HG03571 (cell line): ENCODE results near the gene GLOD4.

Experiments
- ATAC-seq: cut with Tn5 transposase; IDR thresholded peaks from one replicate; pipeline ENCODE4 v1.9.1; 2021; ENCODE audit not compliant: unreplicated experiment

GLOD4 gene

DNA sequence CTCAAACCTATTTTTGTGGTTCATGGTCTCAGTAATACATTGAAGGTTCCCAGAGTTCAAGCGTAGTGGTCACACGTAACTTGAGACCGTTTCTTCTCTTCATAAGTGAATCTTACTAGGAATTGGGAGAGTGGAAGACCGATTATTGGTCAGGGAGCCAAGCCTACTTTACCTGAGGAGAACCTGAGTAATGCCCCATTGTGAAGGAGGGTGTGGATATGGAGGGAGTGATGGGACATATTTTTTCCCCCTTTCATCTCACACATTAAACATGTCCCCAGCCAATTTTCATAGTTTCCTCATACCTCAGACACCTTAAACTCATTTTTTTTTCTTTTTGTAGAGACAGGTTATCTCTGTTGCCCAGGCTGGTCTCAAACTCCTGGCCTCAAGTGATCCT is 38.9 kb downstream of the GLOD4 start:
- ATAC-seq, result no peak

DNA sequence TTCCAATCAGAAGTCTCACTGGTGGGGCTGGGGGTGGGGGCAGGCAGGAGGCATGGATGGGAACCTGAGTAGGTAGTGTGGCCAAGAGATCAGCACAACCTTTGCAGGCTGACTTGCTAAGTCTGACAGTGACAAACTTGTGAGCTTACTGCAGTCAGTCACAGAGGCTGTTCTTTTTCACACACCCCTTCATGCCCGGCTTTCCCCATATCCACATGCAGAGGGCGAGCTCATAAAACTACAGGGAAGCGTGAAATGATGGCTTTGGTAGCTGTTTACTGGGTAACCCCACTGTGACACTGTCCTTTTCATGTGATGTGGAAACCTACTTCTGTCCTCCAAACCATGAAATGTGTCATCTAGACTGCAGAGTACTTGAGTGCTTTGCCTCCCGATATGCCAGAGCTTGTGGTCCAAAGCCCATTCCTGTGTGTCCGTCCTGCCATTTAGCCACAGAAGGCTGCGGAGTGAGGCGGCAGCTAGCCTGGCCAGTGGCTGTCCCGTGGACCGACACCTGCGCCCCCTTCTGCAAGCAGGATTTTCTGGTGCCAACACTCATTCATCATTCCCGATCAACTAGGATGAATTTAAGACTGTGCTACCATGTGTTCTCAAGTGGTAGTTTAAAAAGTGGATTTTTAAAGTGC is 39.8 kb downstream of the GLOD4 start:
- no peak for ATAC-seq

DNA sequence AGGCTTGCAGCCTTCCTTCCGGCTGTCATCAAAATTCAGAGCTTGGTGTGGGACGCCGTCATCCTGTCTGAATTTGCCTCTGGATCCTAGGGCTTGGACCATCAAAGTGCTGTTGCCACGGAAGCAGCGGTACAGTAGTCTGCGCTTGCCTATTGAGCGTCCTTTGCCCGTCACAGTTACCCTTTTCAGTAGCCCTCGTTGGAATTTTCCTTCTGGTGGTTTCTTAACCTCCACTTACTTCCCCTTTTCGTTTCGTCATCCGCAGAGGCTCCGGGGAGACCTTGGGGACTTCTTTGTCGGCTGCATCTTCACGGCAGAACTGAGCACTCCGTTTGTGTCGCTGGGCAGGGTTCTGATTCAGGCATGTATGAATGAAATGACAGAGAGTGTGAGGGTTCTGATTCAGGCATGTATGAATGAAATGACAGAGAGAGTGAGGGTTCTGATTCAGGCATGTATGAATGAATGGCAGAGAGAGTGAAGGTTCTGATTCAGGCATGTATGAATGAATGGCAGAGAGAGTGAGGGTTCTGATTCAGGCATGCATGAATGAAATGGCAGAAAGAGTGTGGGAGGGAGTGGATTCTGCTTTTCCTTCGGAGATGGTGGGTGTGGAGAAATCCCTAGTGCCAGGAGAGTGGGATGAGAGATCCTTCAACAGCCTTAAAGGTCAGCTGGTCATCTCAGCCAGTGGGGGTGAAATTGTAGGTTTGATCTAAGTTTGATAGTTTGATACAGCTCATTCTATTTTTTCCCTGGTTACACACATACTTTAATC is 41.7 kb downstream of the GLOD4 start:
- no peak for ATAC-seq

DNA sequence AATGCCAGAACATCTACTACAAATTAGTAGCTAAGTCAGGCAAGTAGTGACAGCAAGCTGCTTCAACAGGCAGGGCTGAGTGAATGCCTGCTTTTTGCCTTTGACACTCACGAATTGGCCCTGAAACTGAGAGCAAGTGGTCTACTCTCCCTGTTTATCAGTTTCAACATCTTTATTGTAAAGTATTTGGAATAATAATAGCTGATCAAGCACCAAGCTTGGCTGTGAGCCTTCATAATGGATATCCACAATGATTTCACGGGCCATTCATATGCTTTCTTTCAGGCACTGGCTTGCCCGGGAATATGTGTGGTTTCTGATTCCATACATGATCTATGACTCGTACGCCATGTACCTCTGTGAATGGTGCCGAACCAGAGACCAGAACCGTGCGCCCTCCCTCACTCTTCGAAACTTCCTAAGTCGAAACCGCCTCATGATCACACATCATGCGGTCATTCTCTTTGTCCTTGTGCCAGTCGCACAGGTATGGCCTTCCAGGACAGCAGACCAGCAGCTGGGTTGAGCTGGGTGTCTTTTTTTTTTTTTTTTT is 44.4 kb downstream of the GLOD4 start:
- ATAC-seq, result no peak

DNA sequence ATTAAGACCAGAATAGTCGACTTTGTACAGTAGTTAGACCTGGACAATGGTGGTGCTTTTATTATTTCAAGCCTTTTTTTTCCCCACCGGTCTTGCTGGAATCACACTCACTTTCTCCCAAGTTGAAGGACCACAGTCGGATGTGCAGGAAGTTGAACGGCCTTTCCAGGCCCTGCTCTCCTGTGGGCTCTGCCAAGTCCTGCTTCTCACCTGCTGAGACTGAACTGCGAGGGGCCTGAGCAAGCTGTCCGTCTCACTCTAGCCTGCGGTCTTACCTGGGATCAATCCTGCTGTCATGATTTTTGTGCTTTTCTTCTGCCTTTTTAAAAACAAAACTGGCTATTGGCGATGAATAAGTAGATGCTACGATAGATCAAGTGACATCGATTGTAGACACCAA is 48.3 kb downstream of the GLOD4 start:
- ATAC-seq, result no peak

DNA sequence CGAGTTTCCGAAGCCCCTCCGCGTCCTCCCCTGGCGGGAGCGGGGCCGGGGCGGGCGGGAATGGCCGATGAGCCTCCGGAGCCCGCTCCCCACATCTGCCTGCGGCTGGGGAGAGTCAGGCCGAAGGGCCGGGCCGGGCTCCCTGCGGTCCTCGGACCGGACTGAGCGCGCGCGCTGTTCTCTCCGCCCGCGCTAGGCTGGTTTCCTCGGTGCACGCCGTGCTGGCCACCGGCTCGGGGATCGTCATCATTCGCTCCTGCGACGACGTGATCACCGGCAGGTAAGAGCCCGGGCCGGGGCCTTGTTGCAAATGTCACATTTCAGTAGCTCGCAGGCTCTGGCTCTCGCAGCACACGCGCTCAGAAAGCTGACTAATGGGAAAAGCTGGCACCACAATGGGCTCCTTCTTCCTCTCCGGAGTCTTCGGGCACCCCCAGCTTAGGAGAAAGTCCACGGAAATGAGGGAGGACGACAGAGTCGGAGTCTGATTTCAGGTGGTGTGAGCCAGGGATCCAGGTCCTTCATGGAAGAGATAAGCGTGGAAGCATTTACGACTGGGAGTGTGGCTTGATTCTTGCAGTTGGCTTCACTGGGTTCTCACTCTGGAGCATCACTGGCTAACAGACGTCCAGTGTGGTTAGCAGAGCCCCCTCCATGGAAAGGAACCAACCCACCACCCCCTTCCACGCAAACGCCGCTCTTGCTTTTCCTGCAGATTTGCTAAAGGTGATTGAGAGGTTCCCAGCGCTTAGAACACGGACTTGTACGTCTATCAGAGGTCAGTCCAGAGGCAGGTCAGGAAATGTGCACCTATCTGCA is 49.0 kb downstream of the GLOD4 start:
- ATAC-seq, result peak; percentile 35

DNA sequence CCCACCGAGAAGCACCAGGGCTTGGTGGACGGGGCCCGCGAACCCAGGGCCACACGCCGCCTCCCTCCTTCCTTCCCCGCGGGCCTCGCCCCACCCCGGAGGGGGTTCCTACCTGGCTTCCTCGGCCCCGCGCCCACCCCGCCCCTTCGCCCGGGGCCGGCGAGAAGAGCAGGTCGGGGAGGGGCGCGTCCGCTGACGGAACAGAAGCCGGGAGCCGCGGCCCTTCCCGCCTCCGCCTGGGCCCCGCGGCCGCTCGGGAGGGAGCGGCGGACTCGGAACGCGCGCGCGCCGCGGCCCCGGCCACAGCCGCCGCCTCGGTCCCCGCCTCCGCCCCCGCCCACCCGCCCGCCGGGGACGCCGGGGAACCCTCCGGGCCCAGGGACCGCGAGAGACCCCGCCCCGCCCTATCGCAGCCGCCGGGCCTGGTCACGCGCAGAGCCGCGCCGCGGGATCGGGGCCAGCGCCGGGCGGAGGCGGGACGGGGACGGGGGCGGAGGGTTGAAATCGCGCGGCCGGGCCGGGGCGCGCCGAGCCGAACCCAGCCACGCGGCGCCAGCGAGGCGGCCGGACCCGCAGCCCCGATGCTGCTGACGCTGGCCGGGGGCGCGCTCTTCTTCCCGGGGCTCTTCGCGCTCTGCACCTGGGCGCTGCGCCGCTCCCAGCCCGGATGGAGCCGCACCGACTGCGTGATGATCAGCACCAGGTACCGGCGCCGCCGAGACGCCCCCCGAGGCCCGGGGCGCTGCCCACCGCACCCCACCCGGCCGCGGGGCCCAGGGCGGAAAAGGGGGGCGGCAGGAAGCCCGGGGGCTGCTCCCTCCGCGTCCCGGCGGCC is 49.8 kb downstream of the GLOD4 start, which contains the start of gene TLCD3A:
Gene TLCD3A, plus strand, starts transcription at position 530 of the 835 bp plus-strand sequence. Its CDS starts 52 bp downstream, at position 582.
- peak; percentile 44 for ATAC-seq

DNA sequence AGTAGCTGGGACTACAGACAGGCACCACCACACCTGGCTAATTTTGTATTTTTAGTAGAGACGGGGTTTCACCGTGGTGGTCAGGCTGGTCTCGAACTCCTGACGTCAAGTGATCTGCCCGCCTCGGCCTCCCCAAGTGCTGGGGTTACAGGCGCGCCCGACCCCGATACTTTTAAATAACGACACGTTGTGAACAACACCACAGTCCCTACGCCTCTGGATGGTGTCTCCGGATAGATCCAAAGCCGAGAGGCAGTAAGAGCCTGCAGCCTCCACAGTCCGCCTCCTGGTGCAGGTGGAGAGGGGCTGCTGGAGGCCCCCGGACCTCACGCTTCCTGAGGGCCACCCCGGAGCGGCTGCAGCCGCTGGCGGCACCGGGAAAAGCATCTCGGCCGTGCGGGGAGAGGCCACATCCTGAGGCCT is 50.4 kb downstream of the GLOD4 start:
- no peak for ATAC-seq

DNA sequence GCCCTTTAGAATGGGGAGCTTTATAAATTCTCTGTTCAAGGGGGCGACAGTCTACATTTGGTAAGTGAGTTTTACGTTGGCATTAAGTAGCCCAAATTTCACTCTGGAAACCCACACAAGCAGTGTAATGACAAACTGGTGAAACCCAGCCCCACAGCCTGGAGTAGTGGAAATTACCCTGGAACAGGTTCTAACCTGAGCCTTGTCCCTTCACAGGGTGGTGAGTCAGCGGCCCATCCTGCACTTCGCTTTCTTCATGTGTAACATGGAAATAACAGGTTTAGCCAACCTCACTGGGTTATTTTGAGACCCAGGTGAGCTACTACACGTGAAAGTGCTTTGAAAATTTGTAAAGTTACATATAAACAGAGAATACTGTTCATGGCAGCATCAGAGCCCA is 53.2 kb downstream of the GLOD4 start:
- ATAC-seq, result no peak

DNA sequence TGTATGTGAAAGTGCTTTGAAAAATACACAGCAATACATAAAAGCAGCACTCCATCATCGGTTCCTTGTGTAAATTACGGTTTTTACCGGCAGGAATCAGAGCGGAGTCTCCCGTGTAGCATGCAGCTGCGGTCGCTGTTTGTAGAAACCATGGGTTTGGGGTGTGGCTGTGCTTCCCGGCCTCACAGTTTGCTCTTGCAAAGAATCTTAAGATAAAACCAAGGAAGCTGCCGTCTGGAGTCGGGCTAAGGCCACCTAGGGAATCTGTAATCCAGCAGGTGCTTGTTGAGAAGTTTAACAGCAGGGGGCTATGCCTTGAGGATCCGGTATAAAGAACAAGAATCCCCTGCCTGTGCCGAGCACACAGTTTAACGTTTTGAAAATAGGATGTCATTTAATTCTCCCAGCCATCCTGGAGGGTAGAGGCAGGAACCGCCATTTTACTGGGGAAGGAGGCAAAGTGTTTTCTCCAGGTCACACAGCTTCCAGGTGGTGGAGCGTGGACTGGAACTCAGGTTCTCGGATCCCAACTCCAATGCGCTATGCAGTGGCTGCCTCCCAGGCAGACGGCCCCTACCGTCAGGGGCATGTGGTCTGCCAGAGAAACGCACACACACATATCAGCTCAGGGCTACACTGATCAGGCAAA is 55.7 kb downstream of the GLOD4 start:
- no peak for ATAC-seq

DNA sequence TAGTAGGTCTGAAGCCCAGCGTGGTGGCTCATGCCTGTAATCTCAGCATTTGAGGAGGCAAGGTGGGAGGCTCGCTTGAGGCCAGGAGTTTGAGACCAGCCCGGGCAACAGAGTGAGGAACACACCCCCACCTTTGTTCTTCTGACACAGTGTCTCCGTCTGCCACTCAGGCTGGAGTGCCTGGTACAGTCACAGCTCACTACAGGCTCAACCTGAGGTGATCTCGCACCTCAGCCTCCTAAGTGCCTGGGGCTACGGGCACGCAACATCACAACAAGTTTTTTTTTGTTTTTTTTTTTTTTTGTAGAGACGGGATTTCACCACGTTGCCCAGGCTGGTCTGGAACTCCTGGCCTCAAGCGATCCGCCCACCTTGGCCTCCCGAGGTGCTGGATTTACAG is 56.3 kb downstream of the GLOD4 start:
- no peak for ATAC-seq

DNA sequence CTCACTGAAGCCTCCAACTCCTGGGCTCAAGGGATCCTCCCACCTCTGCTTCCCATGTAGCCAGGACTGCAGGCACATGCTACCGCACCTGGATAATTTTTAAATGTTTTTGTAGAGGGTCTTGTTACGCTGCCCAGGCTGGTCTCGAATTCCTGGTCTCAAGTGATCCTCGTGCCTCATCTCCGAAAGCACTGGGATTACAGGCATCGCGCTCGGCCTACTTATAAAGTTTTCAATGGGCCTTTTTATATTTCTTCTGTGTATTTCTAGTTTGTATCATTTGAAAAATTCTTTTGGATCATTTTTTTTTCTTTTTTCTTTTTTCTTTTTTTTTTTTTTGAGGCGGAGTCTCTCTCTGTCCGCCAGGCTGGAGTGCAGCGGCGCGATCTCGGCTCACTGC is 57.0 kb downstream of the GLOD4 start:
- ATAC-seq, result no peak

DNA sequence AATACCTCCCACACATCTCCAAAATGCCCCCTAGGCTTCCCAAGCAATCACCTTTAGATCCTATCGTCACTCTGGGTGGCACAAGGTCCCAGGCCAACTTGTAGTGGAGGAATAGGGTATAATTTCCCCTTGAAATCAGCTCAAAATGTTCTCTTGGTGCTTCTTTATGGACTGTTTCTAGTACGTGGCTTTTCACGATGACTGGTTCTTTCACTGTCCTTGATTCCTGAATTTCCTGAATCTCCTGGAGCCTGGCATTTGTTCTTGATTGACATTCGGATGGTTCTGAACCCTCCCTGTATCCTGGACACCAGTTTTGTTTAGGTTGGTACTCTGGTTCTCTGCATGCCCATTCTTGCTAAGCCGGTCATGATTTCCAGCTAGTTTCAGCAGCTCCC is 60.5 kb downstream of the GLOD4 start:
- ATAC-seq, result no peak

DNA sequence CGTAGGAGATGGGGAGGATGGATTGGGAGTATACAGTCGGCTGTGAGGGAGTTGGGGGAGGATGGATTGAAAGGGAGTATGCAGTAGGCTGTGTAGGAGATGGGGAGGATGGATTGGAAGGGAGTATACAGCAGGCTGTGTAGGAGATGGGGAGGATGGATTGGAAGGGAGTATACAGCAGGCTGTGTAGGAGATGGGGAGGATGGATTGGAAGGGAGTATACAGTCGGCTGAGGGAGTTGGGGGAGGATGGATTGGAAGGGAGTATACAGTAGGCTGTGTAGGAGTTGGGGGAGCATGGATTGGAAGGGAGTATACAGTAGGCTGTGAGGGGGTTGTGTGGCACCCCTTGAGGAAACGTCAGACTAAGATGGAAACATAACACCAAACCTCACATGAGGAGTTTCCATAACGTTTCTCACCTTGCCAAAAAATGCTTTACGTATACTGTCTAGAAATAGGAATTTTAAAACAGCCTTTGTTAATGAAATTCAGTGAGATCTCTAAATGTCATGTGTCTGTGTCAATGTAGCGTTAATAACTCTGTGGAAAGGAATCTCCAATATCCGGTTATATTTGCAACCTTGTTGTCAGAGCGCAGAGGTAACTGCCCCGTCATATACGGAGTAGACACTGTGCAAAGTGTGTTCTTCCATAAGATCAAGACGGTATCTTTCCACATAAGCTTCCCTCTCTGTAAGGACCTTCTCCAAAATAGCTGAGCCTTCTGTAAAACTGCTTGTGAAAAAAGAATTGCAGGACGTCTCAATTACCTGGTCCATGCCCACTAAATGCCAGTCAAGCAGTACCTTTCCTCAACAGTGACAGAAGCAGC is 61.2 kb downstream of the GLOD4 start:
- no peak for ATAC-seq

DNA sequence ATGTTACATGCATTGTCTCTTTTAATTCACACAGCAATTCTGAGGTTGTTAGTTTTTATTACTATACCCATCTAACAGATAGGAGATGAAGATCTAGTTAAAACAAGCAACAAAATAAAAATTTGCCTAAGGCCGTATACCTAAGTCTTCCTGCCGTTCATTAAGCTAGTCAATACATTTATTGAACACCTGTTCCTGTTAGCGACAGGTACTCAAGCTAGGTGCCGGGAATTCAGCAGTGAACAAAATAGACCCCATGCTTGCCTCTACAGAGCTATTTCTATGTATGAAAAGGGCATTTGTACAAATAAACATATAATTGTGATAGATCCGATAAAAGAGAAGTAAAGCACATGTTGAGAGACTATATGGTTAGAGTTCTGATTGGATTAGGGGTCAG is 64.0 kb downstream of the GLOD4 start:
- ATAC-seq, result no peak
